ENCODE measurements around the gene IDS.
A peak's percentile ranks its signal among the peaks of the same experiment; 100 is the strongest.
"Not testable (repeated sequence)": the region's sequence is repeated elsewhere in the genome, so short reads cannot be mapped to it uniquely, and the experiment has no call there.

Gene IDS

DNA sequence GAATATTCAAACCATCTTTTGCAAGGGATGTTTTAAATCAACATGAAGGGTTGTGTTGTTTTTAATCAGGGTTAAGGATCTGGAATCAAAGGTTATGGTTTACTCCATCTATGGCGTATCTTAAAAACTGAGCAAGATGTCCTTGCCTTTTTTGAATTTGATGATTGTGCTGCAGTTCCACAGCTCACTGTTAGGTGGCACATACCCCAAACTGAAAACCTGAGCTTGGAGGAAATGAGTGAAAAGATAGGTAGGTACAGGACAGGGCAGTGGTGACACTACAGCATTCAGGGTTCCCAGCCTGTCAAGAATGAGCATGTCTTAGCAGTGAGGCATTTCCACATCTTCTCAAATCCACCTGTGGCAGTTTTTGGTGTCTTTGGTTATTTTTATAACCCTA is 22.6 kb upstream of the IDS start:
- DNase-seq (ENCODE audit: low read depth in 2 of 3, low spot score in 1 of 3): no peak

GRCh38 chrX:149526318-149527033 is 21.4 kb upstream of the IDS start:
- DNase-seq (ENCODE audit: low read depth in 2 of 3, low spot score in 1 of 3): not testable (repeated sequence)

DNA sequence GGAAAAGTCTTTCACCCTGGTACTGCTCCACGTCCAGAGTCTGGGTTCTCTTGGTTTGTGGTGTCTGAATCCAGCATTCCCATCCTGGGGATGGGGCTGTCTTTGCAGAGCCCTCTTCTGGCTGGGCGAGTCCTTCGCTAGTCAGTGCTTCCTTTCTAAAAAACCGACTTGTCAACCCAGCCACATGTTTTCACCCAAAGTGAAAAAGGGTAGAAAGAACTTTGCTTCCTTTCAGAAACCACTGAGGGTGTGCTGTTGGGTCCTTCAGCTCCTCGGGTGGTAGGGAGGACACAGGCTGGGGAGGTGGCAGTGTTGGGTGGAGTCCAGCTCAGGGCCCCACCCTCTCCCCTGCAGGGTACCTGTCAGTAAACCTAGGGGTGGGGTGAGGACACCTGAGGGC is 20.8 kb upstream of the IDS start:
- not testable (repeated sequence) for DNase-seq (ENCODE audit: low read depth in 2 of 3, low spot score in 1 of 3)

DNA sequence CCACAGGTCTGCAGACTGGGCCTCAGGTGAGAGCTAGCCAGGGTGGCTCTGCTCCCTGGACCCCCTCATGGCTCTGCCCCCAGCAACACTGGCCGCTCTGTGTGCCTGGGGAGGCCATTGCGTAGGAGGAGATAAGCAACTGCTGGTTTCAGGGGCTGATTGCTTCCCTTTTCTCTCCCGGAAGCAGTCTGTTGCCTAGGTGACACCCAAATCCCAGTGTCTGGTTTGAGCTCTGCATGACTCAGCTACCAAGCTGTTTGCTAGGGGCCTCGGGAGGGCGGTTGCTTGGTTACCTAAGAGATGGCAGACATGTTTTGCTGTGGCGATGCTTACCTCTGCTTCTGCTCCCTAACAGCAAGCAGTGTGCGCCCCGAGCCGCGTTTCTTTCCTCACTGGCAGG is 20.3 kb upstream of the IDS start:
- DNase-seq (ENCODE audit: low read depth in 2 of 3, low spot score in 1 of 3): peak in 2 of 3 donors; percentile 45 to 48

DNA sequence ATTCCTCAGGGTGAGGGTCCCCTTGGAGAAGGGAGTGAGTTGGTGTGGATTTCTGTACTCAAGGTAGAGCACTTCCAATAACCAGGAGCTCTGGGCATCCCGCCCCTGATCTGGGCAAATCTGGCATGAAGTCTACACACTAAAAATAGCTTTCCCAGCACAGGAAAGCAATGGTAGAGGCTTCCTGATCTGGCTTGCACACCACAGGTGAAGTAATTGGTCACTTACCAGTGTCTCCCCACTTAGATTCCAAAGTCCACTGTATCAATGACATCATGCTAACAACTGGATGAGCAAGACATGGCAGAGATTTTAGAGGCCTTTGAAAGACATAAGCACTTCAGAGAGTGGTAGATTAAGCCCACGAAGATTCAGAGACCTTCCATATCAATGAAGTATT is 17.8 kb upstream of the IDS start:
- DNase-seq (ENCODE audit: low read depth in 2 of 3, low spot score in 1 of 3): no peak

DNA sequence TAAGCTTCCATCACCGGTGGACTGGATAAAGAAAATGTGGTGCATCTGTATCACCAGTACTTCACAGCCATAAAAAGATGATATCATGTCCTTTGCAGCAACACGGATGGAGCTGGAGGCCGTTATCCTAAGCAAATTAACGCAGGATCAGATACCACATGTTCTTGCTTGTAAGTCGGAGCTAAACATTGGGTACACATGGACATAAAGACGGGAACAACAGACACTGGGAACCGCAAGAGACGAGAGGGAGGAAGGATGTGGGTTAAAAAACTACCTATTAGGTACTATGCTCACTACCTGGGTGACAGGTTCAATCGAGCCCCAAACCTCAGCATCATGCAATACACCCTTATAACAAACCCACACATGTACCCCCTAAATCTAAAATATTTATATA is 16.3 kb upstream of the IDS start:
- DNase-seq (ENCODE audit: low read depth in 2 of 3, low spot score in 1 of 3): no peak

GRCh38 chrX:149520636-149521277 is 15.7 kb upstream of the IDS start:
- not testable (repeated sequence) for DNase-seq (ENCODE audit: low read depth in 2 of 3, low spot score in 1 of 3)

- DNase-seq (ENCODE audit: low read depth in 2 of 3, low spot score in 1 of 3): no peak
Measured at GRCh38 chrX:149518236-149518635, 13.1 kb upstream of the IDS start.

DNA sequence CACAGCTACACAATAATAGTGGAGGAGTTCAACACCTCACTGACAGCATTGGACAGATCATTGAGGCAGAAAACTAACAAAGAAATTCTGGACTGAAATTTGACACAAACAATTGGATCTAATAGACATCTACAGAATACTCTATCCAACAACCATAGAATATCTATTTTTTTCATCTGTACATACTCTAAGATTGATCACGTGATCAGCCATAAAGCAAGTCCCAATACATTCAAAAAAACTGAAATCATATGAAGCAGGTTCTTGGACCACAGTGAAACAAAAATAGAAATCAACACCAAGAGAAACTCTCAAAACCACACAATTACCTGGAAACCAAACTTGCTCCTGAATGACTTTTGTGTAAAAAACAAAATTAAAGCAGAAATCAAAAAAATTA is 12.2 kb upstream of the IDS start:
- no peak for DNase-seq (ENCODE audit: low read depth in 2 of 3, low spot score in 1 of 3)

- DNase-seq (ENCODE audit: low read depth in 2 of 3, low spot score in 1 of 3): no peak
Measured at GRCh38 chrX:149516604-149517003, 11.5 kb upstream of the IDS start.

GRCh38 chrX:149515954-149516602 is 11.0 kb upstream of the IDS start:
- DNase-seq (ENCODE audit: low read depth in 2 of 3, low spot score in 1 of 3): no peak

- DNase-seq (ENCODE audit: low read depth in 2 of 3, low spot score in 1 of 3): no peak
Measured at GRCh38 chrX:149513825-149514428, 8.8 kb upstream of the IDS start.

GRCh38 chrX:149512225-149512885 is 7.2 kb upstream of the IDS start:
- peak in 1 of 3 donors; percentile 65 for DNase-seq (ENCODE audit: low read depth in 2 of 3, low spot score in 1 of 3)

DNA sequence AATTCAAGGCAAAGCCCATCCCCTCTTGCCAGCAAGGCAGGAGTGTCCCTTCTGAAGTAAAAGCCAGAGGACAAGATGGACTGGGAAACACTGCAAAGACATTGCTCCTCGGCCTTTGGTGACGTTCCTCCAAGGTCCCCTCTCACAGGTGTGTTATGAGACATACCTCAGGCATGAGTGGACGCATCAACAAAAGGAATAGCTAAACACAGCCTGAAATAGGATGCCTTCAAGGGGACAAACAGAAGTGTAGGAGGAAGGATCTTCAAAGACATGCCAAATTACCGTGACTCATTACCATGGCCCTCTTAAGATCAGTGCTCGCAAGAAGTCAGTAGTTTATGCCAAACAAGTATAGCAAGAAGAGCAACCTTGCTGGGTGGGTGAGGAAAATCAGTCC is 6.0 kb upstream of the IDS start:
- no peak for DNase-seq (ENCODE audit: low read depth in 2 of 3, low spot score in 1 of 3)

DNA sequence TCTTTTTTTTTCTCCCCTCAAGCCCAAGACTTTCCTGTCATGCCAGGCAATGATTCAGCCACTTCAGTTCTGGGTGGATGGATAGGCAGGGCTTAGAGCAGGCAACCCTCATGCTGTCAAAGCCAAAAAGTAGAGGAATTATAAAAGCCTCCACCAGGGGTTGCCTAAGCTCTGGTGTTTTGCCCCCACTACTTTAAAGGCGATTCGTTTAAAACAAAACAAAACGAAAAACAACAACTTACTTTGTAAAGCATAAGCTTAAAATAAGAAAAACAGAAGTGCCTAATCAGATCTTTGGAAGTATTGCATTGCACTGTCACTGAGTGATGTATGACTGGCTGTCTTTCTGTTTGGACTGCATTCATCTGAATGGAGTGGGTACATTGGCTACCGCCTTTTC is 5.3 kb upstream of the IDS start:
- DNase-seq (ENCODE audit: low read depth in 2 of 3, low spot score in 1 of 3): no peak

- DNase-seq (ENCODE audit: low read depth in 2 of 3, low spot score in 1 of 3): no peak
Measured at GRCh38 chrX:149508467-149508866, 3.4 kb upstream of the IDS start.

- no peak for DNase-seq (ENCODE audit: low read depth in 2 of 3, low spot score in 1 of 3)
Measured at GRCh38 chrX:149506349-149506748, 1.2 kb upstream of the IDS start.

DNA sequence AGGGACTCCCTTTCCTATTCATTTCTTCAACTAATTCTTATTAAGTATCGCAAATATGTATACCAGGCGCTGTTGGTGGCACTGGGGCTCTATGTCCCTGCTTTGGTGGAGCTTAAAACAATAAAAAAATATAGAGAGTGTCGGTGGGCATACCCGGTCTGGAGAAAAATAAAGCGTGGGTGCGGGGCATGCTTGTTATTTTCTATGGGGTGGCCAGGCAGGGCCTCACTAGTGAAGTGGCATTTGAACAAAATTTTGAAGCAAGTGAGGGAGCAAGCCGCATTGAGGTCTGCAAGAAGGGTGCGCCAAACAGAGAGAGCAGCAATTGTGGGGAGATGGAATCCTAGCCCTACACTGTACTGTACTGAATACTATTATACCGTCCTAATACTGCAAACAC is 565 bp upstream of the IDS start:
- no peak for DNase-seq (ENCODE audit: low read depth in 2 of 3, low spot score in 1 of 3)

DNA sequence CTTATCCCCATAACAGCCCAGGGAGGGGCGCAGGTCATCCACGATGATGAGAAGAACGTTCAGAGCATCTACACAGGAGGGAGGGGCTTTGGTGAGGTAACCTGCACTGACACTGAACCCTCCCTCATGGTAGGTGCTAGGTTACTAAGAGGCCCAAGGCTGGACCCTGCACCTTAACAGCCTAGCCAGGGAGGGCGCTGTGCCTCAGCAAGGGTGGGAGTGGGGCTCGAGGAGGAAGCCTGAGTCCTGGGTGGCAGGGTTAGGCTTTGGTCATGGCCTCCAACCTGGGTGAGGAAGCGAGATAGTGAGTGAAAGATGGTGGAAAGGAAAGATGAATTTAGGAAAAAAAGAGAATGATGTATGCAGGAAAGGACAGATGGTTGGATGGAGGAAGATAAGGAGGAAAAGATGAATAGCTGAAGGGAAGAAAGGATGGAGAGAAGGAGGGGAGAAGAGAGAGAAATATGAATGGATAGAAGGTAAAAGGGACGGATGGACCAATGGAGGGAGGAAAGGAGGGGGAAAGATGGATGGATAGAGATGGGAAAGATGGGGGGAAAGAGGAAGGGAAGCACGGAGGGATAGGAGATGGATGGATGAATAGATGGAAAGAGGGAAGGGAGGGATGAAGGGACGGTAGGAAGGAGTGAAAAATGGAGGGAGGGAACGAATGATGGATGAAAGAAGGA is 736 bp downstream of the IDS start:
- DNase-seq (ENCODE audit: low read depth in 2 of 3, low spot score in 1 of 3): peak; percentile 44 to 56 (median 49)

GRCh38 chrX:149503446-149503845 is 1.7 kb downstream of the IDS start:
- DNase-seq (ENCODE audit: low read depth in 2 of 3, low spot score in 1 of 3): peak; percentile 32 to 42 (median 36)

GRCh38 chrX:149502923-149503322 is 2.2 kb downstream of the IDS start:
- not testable (repeated sequence) for DNase-seq (ENCODE audit: low read depth in 2 of 3, low spot score in 1 of 3)

All from stimulated activated CD4-positive, alpha-beta T cell treated with anti-CD3 and anti-CD28 coated beads, Interleukin-12 subunit alpha, Interleukin-12 subunit beta, amount 100 ng/mL, for 48 hours (primary cell).